WTC11 (cell line): ENCODE data around the gene TAF1B.

Source experiments
- CTCF ChIP-seq: fragments of 200-600 bp; IDR thresholded peaks from 2 replicates; pipeline ENCODE4 v1.8.0; 2022; ENCODE audit warnings: antibody characterized with exemption
- NFE2L1 ChIP-seq: sonication (generic); formaldehyde crosslinking; IDR thresholded peaks from 2 replicates; pipeline ENCODE4 v1.8.1; 2023; ENCODE audit warnings: missing genetic modification reagents
- NFYB ChIP-seq: sonication (generic); formaldehyde crosslinking; conservative IDR thresholded peaks from 2 replicates; pipeline ENCODE4 v1.8.0; 2022; ENCODE audit warnings: low read depth, missing genetic modification reagents
- TEAD1 ChIP-seq: sonication (generic); formaldehyde crosslinking; IDR thresholded peaks from 2 replicates; pipeline ENCODE4 v1.8.0; 2022; ENCODE audit warnings: mild to moderate bottlenecking, missing genetic modification reagents
- TEAD4 ChIP-seq: sonication (generic); formaldehyde crosslinking; IDR thresholded peaks from 2 replicates; pipeline ENCODE4 v1.8.0; 2022; ENCODE audit warnings: mild to moderate bottlenecking, missing genetic modification reagents
- TF ChIP-seq, protein P1 (sequence below): sonication (generic); formaldehyde crosslinking; IDR thresholded peaks from 2 replicates; pipeline ENCODE4 v1.8.1; 2023; ENCODE audit warnings: mild to moderate bottlenecking, moderate library complexity, missing genetic modification reagents
- TF ChIP-seq, protein P2 (sequence below): fragments of 250-450 bp; sonication (Bioruptor Pico); IDR thresholded peaks from 2 replicates; pipeline ENCODE4 v1.9.0; 2021; ENCODE audit warnings: mild to moderate bottlenecking, borderline replicate concordance
- TF ChIP-seq, protein P3 (sequence below): sonication (generic); formaldehyde crosslinking; conservative IDR thresholded peaks from 2 replicates; pipeline ENCODE4 v1.8.1; 2022; ENCODE audit warnings: mild to moderate bottlenecking, missing genetic modification reagents

- TF ChIP-seq CTCF = peak; percentile 79
- no peak for TF ChIP-seq TEAD1
- TF ChIP-seq, protein P1, sequence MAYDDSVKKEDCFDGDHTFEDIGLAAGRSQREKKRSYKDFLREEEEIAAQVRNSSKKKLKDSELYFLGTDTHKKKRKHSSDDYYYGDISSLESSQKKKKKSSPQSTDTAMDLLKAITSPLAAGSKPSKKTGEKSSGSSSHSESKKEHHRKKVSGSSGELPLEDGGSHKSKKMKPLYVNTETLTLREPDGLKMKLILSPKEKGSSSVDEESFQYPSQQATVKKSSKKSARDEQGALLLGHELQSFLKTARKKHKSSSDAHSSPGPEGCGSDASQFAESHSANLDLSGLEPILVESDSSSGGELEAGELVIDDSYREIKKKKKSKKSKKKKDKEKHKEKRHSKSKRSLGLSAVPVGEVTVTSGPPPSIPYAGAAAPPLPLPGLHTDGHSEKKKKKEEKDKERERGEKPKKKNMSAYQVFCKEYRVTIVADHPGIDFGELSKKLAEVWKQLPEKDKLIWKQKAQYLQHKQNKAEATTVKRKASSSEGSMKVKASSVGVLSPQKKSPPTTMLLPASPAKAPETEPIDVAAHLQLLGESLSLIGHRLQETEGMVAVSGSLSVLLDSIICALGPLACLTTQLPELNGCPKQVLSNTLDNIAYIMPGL = no peak; the same call in 1 of the 2 replicates
- TF ChIP-seq, protein P2, sequence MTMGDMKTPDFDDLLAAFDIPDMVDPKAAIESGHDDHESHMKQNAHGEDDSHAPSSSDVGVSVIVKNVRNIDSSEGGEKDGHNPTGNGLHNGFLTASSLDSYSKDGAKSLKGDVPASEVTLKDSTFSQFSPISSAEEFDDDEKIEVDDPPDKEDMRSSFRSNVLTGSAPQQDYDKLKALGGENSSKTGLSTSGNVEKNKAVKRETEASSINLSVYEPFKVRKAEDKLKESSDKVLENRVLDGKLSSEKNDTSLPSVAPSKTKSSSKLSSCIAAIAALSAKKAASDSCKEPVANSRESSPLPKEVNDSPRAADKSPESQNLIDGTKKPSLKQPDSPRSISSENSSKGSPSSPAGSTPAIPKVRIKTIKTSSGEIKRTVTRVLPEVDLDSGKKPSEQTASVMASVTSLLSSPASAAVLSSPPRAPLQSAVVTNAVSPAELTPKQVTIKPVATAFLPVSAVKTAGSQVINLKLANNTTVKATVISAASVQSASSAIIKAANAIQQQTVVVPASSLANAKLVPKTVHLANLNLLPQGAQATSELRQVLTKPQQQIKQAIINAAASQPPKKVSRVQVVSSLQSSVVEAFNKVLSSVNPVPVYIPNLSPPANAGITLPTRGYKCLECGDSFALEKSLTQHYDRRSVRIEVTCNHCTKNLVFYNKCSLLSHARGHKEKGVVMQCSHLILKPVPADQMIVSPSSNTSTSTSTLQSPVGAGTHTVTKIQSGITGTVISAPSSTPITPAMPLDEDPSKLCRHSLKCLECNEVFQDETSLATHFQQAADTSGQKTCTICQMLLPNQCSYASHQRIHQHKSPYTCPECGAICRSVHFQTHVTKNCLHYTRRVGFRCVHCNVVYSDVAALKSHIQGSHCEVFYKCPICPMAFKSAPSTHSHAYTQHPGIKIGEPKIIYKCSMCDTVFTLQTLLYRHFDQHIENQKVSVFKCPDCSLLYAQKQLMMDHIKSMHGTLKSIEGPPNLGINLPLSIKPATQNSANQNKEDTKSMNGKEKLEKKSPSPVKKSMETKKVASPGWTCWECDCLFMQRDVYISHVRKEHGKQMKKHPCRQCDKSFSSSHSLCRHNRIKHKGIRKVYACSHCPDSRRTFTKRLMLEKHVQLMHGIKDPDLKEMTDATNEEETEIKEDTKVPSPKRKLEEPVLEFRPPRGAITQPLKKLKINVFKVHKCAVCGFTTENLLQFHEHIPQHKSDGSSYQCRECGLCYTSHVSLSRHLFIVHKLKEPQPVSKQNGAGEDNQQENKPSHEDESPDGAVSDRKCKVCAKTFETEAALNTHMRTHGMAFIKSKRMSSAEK (CRISPR knock-in tag) = no peak
- TF ChIP-seq NFE2L1 = no peak
- TF ChIP-seq TEAD4 (CRISPR knock-in tag) = no peak
- no peak for TF ChIP-seq NFYB (CRISPR knock-in tag)
- TF ChIP-seq, protein P3, sequence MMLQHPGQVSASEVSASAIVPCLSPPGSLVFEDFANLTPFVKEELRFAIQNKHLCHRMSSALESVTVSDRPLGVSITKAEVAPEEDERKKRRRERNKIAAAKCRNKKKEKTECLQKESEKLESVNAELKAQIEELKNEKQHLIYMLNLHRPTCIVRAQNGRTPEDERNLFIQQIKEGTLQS (CRISPR knock-in tag) = no peak
Measured at GRCh38 chr2:9813312-9814128, 29.8 kb upstream of the TAF1B start.
